K562 (cell line): ENCODE measurements around the gene OPA3. TPM values are rescaled to one million over a fixed set of nuclear protein-coding genes. Genes with fewer than 3 reads are reported as not detected.

Experiments
- ESRRB ChIP-seq: fragments of 250-450 bp; sonication (Bioruptor Pico); IDR thresholded peaks from 2 replicates; pipeline ENCODE4 v1.5.0; 2020; ENCODE audit warnings: mild to moderate bottlenecking, moderate library complexity, borderline replicate concordance
- KDM1A ChIP-seq, 2 experiments: fragments of 450-650 bp; IDR thresholded peaks; 2 replicates each; pipeline ENCODE4 v1.6.1; 2016; ENCODE audit warnings: mild to moderate bottlenecking in 2 of 2
- KDM2B ChIP-seq: fragments of 250-450 bp; sonication (Bioruptor Pico); IDR thresholded peaks from 2 replicates; pipeline ENCODE4 v1.8.0; 2021; ENCODE audit warnings: mild to moderate bottlenecking, moderate library complexity
- NR1H2 ChIP-seq: sonication (generic); formaldehyde crosslinking; IDR thresholded peaks from 2 replicates; pipeline ENCODE4 v1.4.0; 2020; ENCODE audit warnings: mild to moderate bottlenecking, missing genetic modification reagents
- SIN3A ChIP-seq, 2 experiments: fragments of 150-350 bp in 1 of 2; IDR thresholded peaks; 2 replicates each; pipeline ENCODE4 v1.6.1; 2011 to 2016; ENCODE audit warnings: borderline replicate concordance in 2 of 2, low read depth in 2 of 2, low read length in 2 of 2, mild to moderate bottlenecking in 2 of 2, moderate library complexity in 2 of 2; ENCODE audit not compliant: control insufficient read depth in 1 of 2
- SNIP1 ChIP-seq: fragments of 450-650 bp; IDR thresholded peaks from 2 replicates; pipeline ENCODE4 v1.7.1; 2017; ENCODE audit warnings: low read depth, mild to moderate bottlenecking
- TBP ChIP-seq: optimal IDR thresholded peaks from 2 replicates; pipeline ENCODE3; 2011; ENCODE audit warnings: low read depth, low read length, improper control_type of control experiment
- ZNF507 ChIP-seq: conservative IDR thresholded peaks from 2 replicates; pipeline ENCODE4 v1.6.1; 2017; ENCODE audit warnings: missing genetic modification characterization, missing compliant biosample characterization
- ZNF586 ChIP-seq: fragments of 450-650 bp; formaldehyde crosslinking; conservative IDR thresholded peaks from 2 replicates; pipeline ENCODE4 v1.4.0; 2020; ENCODE audit warnings: mild to moderate bottlenecking, moderate library complexity
- polyA plus RNA-seq, 8 experiments: library from polyadenylated mRNA; depleted of rRNA in 4 of 8; stranded (reverse) in 5 of 8; unstranded in 3 of 8; fragments of >200 nt; fragmentation: Nextera tagmentation in 2 of 8; fragmentation: Illumina TruSeq in 1 of 8; extraction: Ambion mirVana in 2 of 8; extraction: Trizol in 1 of 8; gene quantifications; 2 replicates each; pipeline versions ENCODE4 v1.2.1 to v1.2.3, GENCODE V29; 2011 to 2014; ENCODE audit warnings: inconsistent platforms in 1 of 8, missing spikeins in 1 of 8
- total RNA-seq, 7 experiments: library from RNA; depleted of rRNA in 6 of 7; stranded (reverse); fragments of >200 nt in 6 of 7; fragmentation: Illumina TruSeq in 2 of 7; extraction: Trizol in 2 of 7; gene quantifications; 2 replicates each; pipeline versions ENCODE4 v1.2.1 to v1.2.3, GENCODE V29; 2011 to 2021; ENCODE audit warnings: low replicate concordance in 1 of 7
- TF ChIP-seq, protein P1 (sequence below): sonication (generic); formaldehyde crosslinking; IDR thresholded peaks from 2 replicates; pipeline ENCODE4 v1.8.0; 2022; ENCODE audit warnings: mild to moderate bottlenecking, missing genetic modification reagents
- TF ChIP-seq, protein P2 (sequence below): fragments of 450-650 bp; IDR thresholded peaks from 2 replicates; pipeline ENCODE4 v1.6.1; 2016; ENCODE audit warnings: low read depth
- TF ChIP-seq, protein P3 (sequence below): fragments of 450-650 bp; IDR thresholded peaks from 2 replicates; pipeline ENCODE4 v1.6.1; 2016; ENCODE audit warnings: mild to moderate bottlenecking

The OPA3 gene
- total and polyA plus RNA-seq, 9 of the 15 experiments (the other 6 are each of a cell fraction or from before 2014, with no cell fraction given) = 1.4 to 18.8 (median 9.0) TPM

DNA sequence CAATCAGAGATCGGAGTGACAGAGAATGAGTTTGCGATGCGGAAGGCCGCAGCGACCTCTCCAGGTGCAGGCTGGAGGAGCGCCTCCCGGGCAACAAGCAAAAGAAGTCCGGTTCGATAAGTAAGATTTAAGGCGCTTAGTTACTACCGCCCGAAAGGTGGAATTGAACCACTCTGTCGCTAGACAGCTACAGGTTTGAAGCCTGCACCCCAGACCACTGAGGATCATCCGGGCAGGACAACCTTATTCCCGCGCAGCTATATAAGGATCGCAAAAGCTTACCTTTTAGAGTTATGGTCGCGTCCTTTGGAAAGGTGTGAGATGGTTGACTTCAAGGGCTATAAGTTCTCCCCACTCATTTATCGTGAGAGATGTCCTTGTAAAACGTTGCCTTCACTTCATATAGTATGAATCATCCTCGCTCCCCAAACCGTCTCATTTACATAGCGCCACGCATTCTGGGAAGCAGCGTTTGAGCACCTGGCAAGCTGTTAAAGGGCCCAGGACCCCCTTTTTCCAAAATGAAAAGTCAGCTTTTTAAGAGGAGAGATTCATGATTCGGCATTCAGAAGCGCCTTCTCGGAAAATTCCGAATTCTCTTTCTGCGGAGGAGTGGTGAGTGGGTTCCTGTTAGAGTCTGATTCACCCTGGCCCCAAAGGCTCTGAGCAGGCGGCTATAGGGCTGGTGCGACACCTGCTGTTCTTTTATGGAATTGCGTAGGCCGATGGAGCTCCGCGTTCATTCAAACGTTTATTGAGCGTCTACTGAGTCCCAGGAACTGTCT is 106.0 kb downstream of the OPA3 start (continued):
- TF ChIP-seq KDM2B (CRISPR knock-in tag) (no peak), NR1H2 (CRISPR knock-in tag) (no peak), SIN3A (IDR thresholded peaks at IDR 0.05; ENCODE audit: borderline replicate concordance in 2 of 2, control insufficient read depth in 1 of 2, low read depth in 2 of 2, low read length in 2 of 2) (no peak), ZNF507 (tag) (no peak), ESRRB (no peak), SNIP1 (no peak), ZNF586 (no peak), KDM1A (IDR thresholded peaks at IDR 0.05) (peak; percentile 46 to 80; a peak in 2 of 4 replicates), TBP (no peak)
- TF ChIP-seq, protein P1, sequence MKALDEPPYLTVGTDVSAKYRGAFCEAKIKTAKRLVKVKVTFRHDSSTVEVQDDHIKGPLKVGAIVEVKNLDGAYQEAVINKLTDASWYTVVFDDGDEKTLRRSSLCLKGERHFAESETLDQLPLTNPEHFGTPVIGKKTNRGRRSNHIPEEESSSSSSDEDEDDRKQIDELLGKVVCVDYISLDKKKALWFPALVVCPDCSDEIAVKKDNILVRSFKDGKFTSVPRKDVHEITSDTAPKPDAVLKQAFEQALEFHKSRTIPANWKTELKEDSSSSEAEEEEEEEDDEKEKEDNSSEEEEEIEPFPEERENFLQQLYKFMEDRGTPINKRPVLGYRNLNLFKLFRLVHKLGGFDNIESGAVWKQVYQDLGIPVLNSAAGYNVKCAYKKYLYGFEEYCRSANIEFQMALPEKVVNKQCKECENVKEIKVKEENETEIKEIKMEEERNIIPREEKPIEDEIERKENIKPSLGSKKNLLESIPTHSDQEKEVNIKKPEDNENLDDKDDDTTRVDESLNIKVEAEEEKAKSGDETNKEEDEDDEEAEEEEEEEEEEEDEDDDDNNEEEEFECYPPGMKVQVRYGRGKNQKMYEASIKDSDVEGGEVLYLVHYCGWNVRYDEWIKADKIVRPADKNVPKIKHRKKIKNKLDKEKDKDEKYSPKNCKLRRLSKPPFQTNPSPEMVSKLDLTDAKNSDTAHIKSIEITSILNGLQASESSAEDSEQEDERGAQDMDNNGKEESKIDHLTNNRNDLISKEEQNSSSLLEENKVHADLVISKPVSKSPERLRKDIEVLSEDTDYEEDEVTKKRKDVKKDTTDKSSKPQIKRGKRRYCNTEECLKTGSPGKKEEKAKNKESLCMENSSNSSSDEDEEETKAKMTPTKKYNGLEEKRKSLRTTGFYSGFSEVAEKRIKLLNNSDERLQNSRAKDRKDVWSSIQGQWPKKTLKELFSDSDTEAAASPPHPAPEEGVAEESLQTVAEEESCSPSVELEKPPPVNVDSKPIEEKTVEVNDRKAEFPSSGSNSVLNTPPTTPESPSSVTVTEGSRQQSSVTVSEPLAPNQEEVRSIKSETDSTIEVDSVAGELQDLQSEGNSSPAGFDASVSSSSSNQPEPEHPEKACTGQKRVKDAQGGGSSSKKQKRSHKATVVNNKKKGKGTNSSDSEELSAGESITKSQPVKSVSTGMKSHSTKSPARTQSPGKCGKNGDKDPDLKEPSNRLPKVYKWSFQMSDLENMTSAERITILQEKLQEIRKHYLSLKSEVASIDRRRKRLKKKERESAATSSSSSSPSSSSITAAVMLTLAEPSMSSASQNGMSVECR (CRISPR knock-in tag) = peak; percentile 79
- TF ChIP-seq, protein P2, sequence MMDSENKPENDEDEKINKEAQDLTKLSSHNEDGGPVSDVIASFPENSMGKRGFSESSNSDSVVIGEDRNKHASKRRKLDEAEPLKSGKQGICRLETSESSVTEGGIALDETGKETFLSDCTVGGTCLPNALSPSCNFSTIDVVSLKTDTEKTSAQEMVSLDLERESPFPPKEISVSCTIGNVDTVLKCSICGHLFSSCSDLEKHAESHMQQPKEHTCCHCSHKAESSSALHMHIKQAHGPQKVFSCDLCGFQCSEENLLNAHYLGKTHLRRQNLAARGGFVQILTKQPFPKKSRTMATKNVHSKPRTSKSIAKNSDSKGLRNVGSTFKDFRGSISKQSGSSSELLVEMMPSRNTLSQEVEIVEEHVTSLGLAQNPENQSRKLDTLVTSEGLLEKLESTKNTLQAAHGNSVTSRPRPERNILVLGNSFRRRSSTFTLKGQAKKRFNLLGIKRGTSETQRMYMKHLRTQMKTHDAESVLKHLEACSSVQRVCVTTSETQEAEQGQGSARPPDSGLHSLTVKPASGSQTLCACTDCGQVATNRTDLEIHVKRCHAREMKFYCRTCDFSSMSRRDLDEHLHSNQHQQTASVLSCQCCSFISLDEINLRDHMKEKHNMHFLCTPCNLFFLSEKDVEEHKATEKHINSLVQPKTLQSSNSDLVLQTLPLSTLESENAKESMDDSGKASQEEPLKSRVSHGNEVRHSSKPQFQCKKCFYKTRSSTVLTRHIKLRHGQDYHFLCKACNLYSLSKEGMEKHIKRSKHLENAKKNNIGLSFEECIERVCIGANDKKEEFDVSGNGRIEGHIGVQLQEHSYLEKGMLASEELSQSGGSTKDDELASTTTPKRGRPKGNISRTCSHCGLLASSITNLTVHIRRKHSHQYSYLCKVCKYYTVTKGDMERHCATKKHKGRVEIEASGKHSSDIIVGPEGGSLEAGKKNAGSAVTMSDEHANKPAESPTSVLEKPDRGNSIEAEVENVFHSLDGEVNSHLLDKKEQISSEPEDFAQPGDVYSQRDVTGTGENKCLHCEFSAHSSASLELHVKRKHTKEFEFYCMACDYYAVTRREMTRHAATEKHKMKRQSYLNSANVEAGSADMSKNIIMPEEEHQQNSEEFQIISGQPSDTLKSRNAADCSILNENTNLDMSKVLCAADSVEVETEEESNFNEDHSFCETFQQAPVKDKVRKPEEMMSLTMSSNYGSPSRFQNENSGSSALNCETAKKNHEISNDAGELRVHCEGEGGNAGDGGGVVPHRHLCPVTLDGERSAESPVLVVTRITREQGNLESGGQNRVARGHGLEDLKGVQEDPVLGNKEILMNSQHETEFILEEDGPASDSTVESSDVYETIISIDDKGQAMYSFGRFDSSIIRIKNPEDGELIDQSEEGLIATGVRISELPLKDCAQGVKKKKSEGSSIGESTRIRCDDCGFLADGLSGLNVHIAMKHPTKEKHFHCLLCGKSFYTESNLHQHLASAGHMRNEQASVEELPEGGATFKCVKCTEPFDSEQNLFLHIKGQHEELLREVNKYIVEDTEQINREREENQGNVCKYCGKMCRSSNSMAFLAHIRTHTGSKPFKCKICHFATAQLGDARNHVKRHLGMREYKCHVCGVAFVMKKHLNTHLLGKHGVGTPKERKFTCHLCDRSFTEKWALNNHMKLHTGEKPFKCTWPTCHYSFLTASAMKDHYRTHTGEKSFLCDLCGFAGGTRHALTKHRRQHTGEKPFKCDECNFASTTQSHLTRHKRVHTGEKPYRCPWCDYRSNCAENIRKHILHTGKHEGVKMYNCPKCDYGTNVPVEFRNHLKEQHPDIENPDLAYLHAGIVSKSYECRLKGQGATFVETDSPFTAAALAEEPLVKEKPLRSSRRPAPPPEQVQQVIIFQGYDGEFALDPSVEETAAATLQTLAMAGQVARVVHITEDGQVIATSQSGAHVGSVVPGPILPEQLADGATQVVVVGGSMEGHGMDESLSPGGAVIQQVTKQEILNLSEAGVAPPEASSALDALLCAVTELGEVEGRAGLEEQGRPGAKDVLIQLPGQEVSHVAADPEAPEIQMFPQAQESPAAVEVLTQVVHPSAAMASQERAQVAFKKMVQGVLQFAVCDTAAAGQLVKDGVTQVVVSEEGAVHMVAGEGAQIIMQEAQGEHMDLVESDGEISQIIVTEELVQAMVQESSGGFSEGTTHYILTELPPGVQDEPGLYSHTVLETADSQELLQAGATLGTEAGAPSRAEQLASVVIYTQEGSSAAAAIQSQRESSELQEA = no peak
- TF ChIP-seq, protein P3, sequence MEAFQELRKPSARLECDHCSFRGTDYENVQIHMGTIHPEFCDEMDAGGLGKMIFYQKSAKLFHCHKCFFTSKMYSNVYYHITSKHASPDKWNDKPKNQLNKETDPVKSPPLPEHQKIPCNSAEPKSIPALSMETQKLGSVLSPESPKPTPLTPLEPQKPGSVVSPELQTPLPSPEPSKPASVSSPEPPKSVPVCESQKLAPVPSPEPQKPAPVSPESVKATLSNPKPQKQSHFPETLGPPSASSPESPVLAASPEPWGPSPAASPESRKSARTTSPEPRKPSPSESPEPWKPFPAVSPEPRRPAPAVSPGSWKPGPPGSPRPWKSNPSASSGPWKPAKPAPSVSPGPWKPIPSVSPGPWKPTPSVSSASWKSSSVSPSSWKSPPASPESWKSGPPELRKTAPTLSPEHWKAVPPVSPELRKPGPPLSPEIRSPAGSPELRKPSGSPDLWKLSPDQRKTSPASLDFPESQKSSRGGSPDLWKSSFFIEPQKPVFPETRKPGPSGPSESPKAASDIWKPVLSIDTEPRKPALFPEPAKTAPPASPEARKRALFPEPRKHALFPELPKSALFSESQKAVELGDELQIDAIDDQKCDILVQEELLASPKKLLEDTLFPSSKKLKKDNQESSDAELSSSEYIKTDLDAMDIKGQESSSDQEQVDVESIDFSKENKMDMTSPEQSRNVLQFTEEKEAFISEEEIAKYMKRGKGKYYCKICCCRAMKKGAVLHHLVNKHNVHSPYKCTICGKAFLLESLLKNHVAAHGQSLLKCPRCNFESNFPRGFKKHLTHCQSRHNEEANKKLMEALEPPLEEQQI = no peak
